Left renal pelvis (tissue), 4 donors: ENCODE results near the gene BICC1. TPM values are rescaled to one million over a fixed set of nuclear protein-coding genes. Genes with fewer than 3 reads are reported as not detected.

Source experiments
- DNase-seq, 4 donors: peaks; one replicate each; pipeline ENCODE4 v3.0.0-alpha.2; 2013; ENCODE audit warnings: low read depth in 4 of 4, low spot score in 3 of 4
- polyA plus RNA-seq, 4 donors: library from polyadenylated mRNA; unstranded; fragments of 120-200 nt; gene quantifications; one replicate each; pipeline ENCODE4 v1.2.1, GENCODE V29; 2013; ENCODE audit not compliant: insufficient read length in 4 of 4

Gene BICC1
- polyA plus RNA-seq, 4 donors: 48.7 to 90.2 (median 84.7) TPM

- no peak for DNase-seq
Observed at GRCh38 chr10:58773341-58773740, 260.7 kb downstream of the BICC1 start.

- DNase-seq: no peak
Observed at GRCh38 chr10:58773944-58774343, 261.3 kb downstream of the BICC1 start.

- DNase-seq: no peak
Observed at GRCh38 chr10:58775960-58776567, 263.4 kb downstream of the BICC1 start.

- no peak for DNase-seq
Observed at GRCh38 chr10:58776568-58777318, 264.1 kb downstream of the BICC1 start.

GRCh38 chr10:58778966-58779365, 266.3 kb downstream of the BICC1 start:
- no peak for DNase-seq

- no peak for DNase-seq
Observed at GRCh38 chr10:58779594-58779993, 266.9 kb downstream of the BICC1 start.

GRCh38 chr10:58780476-58780875, 267.8 kb downstream of the BICC1 start:
- no peak for DNase-seq

- peak in 3 of 4 donors; percentile 16 to 40 (median 28) for DNase-seq
Observed at GRCh38 chr10:58781873-58782488, 269.3 kb downstream of the BICC1 start.

GRCh38 chr10:58782876-58783851, 270.5 kb downstream of the BICC1 start:
- no peak for DNase-seq

GRCh38 chr10:58784361-58784760, 271.7 kb downstream of the BICC1 start:
- DNase-seq: no peak

GRCh38 chr10:58785354-58785753, 272.7 kb downstream of the BICC1 start:
- no peak for DNase-seq

GRCh38 chr10:58791137-58791536, 278.5 kb downstream of the BICC1 start:
- DNase-seq: no peak

GRCh38 chr10:58795560-58795959, 282.9 kb downstream of the BICC1 start:
- no peak for DNase-seq

- no peak for DNase-seq
Observed at GRCh38 chr10:58796242-58796641, 283.6 kb downstream of the BICC1 start.

GRCh38 chr10:58796824-58797223, 284.2 kb downstream of the BICC1 start:
- no peak for DNase-seq

GRCh38 chr10:58797356-58797755, 284.7 kb downstream of the BICC1 start:
- DNase-seq: no peak

- no peak for DNase-seq
Observed at GRCh38 chr10:58802047-58802446, 289.4 kb downstream of the BICC1 start.

- no peak for DNase-seq
Observed at GRCh38 chr10:58806323-58806722, 293.7 kb downstream of the BICC1 start.

GRCh38 chr10:58806970-58807628, 294.4 kb downstream of the BICC1 start:
- no peak for DNase-seq

- no peak for DNase-seq
Observed at GRCh38 chr10:58807629-58808022, 295.0 kb downstream of the BICC1 start.
